ENCODE measurements around the gene ZSCAN1.

- TF ChIP-seq CTCF (conservative IDR thresholded peaks at IDR 0.05; ENCODE audit: low read depth, low read length) (no peak), CEBPB (IDR thresholded peaks at IDR 0.05; ENCODE audit: low read depth, low read length) (no peak), SMC3 (IDR thresholded peaks at IDR 0.05; ENCODE audit: low read depth, low read length) (no peak), POLR2A (IDR thresholded peaks at IDR 0.05; ENCODE audit: low read depth, low read length) (no peak)
Observed at GRCh38 chr19:58020129-58020528, 13.7 kb upstream of the ZSCAN1 start.
